ENCODE data around the gene GBP1. TPM values are rescaled to one million over a fixed set of nuclear protein-coding genes. Genes with fewer than 3 reads are reported as not detected.

The GBP1 gene
- total RNA-seq, 4 donors from 2014 or later, result 16.1 to 38.2 (median 21.1) TPM

DNA sequence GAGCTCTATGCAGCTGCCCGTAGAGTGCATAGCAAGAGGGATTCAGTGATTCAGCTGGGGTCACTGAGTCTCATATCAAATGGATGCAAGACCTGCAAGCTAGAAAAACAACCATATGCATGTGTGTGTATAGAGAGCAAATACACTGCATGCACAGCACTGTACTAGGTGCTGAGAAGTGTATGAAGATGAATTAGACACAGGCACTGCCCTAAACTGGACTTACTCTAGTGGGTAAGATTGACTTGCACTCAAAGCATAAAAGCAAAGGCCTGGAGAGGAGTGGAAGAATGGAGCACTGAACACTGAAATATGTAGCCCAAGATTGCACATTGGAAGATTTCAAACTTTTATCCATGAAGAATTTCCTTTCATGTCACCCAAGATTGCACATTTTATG, 5.5 kb upstream of the GBP1 start:
- TF ChIP-seq, protein P1, sequence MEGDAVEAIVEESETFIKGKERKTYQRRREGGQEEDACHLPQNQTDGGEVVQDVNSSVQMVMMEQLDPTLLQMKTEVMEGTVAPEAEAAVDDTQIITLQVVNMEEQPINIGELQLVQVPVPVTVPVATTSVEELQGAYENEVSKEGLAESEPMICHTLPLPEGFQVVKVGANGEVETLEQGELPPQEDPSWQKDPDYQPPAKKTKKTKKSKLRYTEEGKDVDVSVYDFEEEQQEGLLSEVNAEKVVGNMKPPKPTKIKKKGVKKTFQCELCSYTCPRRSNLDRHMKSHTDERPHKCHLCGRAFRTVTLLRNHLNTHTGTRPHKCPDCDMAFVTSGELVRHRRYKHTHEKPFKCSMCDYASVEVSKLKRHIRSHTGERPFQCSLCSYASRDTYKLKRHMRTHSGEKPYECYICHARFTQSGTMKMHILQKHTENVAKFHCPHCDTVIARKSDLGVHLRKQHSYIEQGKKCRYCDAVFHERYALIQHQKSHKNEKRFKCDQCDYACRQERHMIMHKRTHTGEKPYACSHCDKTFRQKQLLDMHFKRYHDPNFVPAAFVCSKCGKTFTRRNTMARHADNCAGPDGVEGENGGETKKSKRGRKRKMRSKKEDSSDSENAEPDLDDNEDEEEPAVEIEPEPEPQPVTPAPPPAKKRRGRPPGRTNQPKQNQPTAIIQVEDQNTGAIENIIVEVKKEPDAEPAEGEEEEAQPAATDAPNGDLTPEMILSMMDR (IDR thresholded peaks at IDR 0.05), result no peak
- TF ChIP-seq POLR2AphosphoS5 (IDR thresholded peaks at IDR 0.05) (no peak), POLR2A (IDR thresholded peaks at IDR 0.05; ENCODE audit: low read depth) (no peak), EP300 (IDR thresholded peaks at IDR 0.05) (no peak)
- WGBS, result 79% methylated on average over 1 of the region's 1 CpG
- DNase-seq (ENCODE audit: extremely low spot score), result no peak
- Histone ChIP-seq H3K9me3 (peaks cover 0 to 10% (median 2%) of the 10 kb centered on the region in 4 donors), H3K27me3 (no peaks in the 10 kb centered on the region), H3K27ac (replicated peaks in 1 of 4) (no peak overlapping the region), H3K4me1 (peaks cover 0 to 6% (median 4%) of the 10 kb centered on the region in 4 donors), H3K4me3 (peak overlapping the region; percentile 28 to 49 (median 36)), H3K36me3 (no peaks in the 10 kb centered on the region)
- intact Hi-C loops (cut with DNase I), result no loop called here

DNA sequence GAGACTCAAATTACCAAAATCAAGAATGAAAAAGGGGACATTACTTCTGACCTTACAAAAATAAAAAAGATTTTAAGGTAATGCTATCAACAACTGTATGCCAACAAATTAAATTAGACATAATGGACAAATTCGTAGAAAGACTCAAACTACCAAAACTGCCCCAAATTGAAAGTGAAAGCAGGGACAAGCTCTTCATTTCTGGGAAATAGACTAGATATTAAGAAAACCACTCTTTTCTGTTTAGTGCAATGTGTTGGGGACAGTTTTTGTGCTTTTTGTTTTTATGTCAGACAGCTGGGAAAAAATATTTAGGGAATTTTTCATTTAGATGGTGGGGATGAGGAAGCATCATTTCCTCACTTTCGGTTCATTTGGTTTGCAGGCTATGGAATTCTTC, 4.9 kb upstream of the GBP1 start:
- DNase-seq (ENCODE audit: extremely low spot score), result no peak
- H3K4me1 ChIP-seq, result peaks cover 0 to 8% (median 5%) of the 10 kb centered on the region in 4 donors
- 50% methylated on average over 2 of the region's 2 CpGs for WGBS
- intact Hi-C loops (cut with DNase I), result no loop called here
- H3K9me3 ChIP-seq, result peaks cover 0 to 10% (median 2%) of the 10 kb centered on the region in 4 donors
- H3K27me3 ChIP-seq, result no peaks in the 10 kb centered on the region
- H3K27ac ChIP-seq (replicated peaks in 1 of 4), result peak overlapping the region in 2 of 4 donors; percentile 1 to 45
- H3K36me3 ChIP-seq, result no peaks in the 10 kb centered on the region
- TF ChIP-seq, protein P1 (IDR thresholded peaks at IDR 0.05), result no peak
- no peak for TF ChIP-seq EP300 (IDR thresholded peaks at IDR 0.05)
- TF ChIP-seq POLR2A (IDR thresholded peaks at IDR 0.05; ENCODE audit: low read depth), result no peak
- no peak for TF ChIP-seq POLR2AphosphoS5 (IDR thresholded peaks at IDR 0.05)
- peak overlapping the region; percentile 28 to 49 (median 36) for H3K4me3 ChIP-seq

DNA sequence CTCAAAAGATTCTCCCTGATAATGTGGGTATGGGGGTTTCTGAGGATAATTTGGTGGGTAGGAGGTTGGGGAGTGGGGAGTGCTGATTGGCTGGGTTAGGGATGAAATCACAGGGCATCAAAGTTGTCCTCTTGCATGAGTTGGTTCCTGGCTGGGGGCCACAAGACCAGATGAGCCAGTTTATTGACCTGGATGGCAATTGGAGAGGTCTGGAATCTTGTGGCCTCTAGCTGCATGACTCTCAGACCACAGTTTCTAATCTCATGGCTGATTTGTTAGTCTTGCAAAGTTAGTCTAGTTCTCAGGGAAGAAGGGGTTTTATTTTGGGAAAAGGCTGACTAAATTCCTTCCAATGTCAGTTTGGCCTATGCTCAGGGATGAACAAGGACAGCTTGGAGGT, 3.3 kb upstream of the GBP1 start:
- H3K27ac ChIP-seq (replicated peaks in 1 of 4), result no peak overlapping the region
- no peaks in the 10 kb centered on the region for H3K27me3 ChIP-seq
- intact Hi-C loops (cut with DNase I), result no loop called here
- H3K4me1 ChIP-seq, result peaks cover 0 to 16% (median 11%) of the 10 kb centered on the region in 4 donors
- H3K4me3 ChIP-seq, result no peak overlapping the region
- TF ChIP-seq POLR2A (IDR thresholded peaks at IDR 0.05; ENCODE audit: low read depth) (no peak), EP300 (IDR thresholded peaks at IDR 0.05) (no peak), POLR2AphosphoS5 (IDR thresholded peaks at IDR 0.05) (no peak)
- TF ChIP-seq, protein P1 (IDR thresholded peaks at IDR 0.05), result no peak
- no peaks in the 10 kb centered on the region for H3K9me3 ChIP-seq
- H3K36me3 ChIP-seq, result no peaks in the 10 kb centered on the region
- DNase-seq (ENCODE audit: extremely low spot score), result no peak

DNA sequence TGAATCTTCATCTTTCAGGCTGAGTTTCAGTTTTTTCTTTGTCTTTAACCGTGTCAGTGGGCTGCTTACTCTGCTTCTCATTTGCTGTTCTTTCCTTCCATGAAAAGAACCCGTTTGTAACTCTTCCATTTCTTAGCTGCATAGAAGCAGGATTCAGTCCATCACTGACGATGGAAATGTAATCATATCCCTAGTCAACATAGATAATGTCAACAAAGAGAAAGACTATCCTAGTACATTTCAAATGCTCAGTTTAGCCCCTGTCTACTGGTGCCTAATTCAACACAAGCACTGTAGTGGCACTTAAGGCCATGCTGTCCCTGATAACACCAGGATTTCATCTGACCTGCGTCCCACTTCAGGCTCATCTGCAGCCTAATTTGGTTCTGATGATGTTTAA, 376 bp downstream of the GBP1 start:
- H3K4me3 ChIP-seq, result peak overlapping the region; percentile 56 to 70 (median 63)
- 4% methylated on average over 4 of the region's 4 CpGs for WGBS
- peaks cover 20 to 47% (median 43%) of the 10 kb centered on the region in 4 donors for H3K4me1 ChIP-seq
- H3K27ac ChIP-seq (replicated peaks in 1 of 4), result peak overlapping the region; percentile 84 to 86 (median 86)
- TF ChIP-seq EP300 (IDR thresholded peaks at IDR 0.05), result no peak
- no peak for DNase-seq (ENCODE audit: extremely low spot score)
- no peaks in the 10 kb centered on the region for H3K27me3 ChIP-seq
- no peaks in the 10 kb centered on the region for H3K9me3 ChIP-seq
- peaks cover 0 to 6% (median 3%) of the 10 kb centered on the region in 4 donors for H3K36me3 ChIP-seq
- intact Hi-C loops (cut with DNase I), result loop anchor here (5.0 kb wide), 3 partner anchors 42 to 293 kb away; partner anchors contain the start of gene GBP3

DNA sequence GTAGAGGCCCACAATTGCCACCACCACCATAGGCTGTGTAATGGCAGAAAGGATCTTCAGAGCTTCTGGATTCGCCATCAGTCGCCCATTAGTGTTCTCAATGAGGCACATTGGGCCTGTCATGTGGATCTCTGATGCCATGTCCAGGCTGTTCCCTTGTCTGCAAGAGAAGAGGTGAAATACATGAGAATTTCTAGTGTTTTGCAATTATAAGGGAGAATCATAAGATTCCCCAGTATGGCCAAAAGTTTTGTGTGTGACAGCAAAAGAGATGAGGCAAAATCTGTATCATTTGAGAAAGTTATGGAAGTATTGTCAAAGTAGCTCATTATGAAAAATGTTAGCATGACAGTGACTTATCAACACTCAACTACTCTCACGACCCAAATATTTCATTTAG, 1.9 kb downstream of the GBP1 start:
- TF ChIP-seq, protein P1 (IDR thresholded peaks at IDR 0.05), result no peak
- TF ChIP-seq POLR2A (IDR thresholded peaks at IDR 0.05; ENCODE audit: low read depth) (no peak), EP300 (IDR thresholded peaks at IDR 0.05) (no peak), POLR2AphosphoS5 (IDR thresholded peaks at IDR 0.05) (no peak)
- WGBS, result 76% methylated on average over 3 of the region's 3 CpGs
- H3K4me3 ChIP-seq, result peak overlapping the region in 3 of 4 donors; percentile 56 to 70 (median 65)
- peaks cover 10 to 20% (median 16%) of the 10 kb centered on the region in 4 donors for H3K36me3 ChIP-seq
- peak overlapping the region; percentile 84 to 86 (median 86) for H3K27ac ChIP-seq (replicated peaks in 1 of 4)
- peaks cover 20 to 47% (median 43%) of the 10 kb centered on the region in 4 donors for H3K4me1 ChIP-seq
- DNase-seq (ENCODE audit: extremely low spot score), result no peak
- intact Hi-C loops (cut with DNase I), result loop anchor here (5.0 kb wide), 3 partner anchors 41 to 294 kb away; partner anchors contain the start of gene GBP3
- no peaks in the 10 kb centered on the region for H3K9me3 ChIP-seq
- H3K27me3 ChIP-seq, result no peaks in the 10 kb centered on the region
